ENCODE measurements around the gene GALK1.
"Not testable (repeated sequence)": the region's sequence is repeated elsewhere in the genome, so short reads cannot be mapped to it uniquely, and the experiment has no call there.

GALK1 gene

DNA sequence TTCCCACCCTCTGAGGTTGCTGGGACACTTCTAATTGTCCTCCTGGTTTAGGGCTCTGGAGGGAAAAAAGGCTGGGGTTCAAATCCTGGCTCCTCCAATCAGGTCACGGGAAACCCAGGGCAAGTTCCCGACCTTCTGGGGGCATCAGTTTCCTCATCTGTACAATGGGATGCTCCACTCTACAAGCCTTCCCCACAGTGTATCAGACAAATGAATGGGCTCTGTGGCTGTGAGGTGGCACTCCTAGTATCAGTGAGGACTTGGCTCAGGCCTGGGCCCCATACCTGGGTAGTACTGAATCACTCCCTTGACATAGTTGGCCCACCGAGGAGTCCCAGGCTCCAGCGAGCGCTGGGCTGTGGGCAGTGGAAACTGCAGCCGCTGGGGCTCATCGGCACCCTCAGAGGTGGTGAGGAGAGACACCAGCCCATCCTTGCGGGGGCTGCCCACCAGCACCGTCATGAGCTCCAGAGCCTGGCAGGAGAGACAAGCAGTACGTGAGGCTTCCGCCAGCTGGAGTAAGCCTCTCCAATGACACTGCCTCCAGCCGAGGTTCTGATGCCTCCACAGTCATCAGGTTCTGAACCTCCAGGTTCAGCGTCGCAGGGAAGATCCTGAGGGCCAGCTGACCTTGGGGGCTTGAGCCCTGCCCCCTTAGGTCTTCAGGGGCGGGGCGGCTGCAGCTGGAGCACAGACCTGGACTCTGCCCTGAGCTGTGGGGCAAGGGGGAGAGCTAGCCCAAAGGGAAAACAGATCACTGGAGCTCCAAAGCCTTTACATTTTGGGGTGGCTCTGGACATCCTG is 1.2 kb downstream of the GALK1 start:
- no peak for DNase-seq (ENCODE audit: low spot score)

DNA sequence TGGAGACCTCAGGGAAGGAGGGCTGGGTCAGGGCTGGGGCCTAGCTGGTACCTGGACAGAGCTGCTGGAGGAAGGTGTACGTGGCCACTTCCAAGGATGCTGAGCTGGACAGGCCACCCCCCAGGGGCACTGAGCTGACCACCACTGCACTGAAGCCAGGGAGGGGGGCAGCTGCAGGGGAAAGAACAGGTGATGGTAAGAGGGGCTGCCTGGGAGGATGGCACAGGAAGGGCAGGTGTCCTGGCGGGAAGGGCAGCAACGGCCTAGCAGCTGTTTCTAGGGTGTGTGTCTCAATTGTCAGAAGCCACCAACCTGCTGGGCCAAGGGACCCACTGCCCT is 1.8 kb downstream of the GALK1 start:
- no peak for DNase-seq (ENCODE audit: low spot score)

DNA sequence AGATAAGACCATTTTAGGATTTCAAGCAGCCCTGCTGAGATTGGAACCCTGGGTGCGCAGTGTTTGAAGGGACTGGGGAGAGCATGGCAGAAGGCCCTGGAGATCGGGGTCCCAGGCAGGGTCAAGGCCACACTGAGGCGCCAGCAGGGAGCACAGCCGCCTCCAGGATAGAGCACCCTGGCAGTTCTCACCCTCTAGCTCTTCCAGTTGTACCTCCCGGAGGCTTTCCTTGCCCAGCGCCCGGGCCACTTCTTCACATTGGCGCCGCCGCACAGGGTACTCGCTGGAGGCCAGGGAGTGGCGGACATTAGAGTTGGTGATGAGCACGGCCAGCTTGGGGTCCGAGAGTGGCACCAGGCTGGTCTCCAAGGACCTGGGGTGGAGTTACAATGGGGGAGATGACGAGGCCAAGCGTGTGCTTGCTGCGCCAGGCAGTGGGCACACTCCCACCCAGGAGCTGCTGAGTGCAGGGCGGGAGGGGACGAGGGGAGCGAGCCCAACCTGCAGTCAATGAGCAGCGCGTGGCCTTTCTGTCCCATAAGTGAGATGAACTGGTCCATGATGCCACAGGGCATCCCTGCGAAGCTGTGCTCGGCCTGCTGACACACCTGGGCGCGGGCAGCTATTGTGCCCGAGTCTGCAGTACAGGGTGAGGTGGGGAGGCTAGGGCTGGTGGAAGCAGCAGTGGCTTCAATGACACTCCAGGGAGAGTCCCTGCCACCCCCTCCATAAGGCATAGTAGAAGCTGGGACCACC is 2.3 kb downstream of the GALK1 start:
- no peak for DNase-seq (ENCODE audit: low spot score)

DNA sequence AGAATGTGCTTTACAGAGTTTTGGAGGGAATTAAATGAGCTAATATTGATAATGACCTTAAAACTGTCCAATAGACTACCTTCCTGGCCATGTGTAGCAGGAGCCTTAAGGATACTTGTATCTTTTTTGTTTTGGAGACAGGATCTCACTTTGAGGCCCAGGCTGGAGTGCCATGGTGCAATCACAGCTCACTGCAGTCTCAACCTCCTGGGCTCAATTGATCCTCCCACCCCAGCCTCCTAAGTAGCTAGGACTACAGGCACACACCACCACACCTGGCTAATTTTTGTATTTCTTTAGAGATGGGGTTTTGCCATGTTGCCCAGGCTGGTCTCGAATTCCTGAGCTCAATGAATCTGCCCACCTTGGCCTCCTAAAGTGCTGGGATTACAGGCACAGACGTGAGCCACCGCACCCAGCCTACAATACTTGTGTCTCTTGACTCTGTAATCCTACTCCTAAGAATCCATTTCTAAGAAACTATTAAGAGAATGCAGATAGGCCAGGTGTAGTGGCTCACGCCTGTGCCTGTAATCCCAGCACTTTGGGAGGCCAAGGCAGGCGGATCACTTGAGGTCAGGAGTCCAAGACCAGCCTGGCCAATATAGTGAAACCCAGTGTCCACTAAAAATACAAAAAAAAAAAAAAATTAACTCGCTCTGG is 4.9 kb downstream of the GALK1 start:
- DNase-seq (ENCODE audit: low spot score), result not testable (repeated sequence)

DNA sequence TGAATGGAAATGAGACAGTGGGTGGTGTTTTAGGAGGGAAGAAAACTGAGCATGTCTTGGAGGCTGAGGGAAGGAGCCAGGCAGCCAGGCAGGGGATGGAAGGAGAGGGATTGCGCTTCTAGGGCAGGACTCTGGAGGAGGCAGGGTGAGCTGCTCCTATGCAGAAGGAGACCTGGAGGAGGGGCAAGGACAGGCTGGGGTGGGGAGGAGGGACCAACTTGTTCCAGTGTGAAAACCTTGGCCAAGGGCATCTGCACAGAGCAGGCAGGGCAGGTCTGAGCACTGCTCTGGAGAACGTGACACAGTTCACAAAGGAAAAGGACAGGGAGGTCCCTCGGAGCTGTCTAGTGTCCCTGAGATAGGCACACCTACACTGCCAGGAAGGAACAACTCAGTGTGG is 5.5 kb downstream of the GALK1 start:
- DNase-seq (ENCODE audit: low spot score), result no peak

DNA sequence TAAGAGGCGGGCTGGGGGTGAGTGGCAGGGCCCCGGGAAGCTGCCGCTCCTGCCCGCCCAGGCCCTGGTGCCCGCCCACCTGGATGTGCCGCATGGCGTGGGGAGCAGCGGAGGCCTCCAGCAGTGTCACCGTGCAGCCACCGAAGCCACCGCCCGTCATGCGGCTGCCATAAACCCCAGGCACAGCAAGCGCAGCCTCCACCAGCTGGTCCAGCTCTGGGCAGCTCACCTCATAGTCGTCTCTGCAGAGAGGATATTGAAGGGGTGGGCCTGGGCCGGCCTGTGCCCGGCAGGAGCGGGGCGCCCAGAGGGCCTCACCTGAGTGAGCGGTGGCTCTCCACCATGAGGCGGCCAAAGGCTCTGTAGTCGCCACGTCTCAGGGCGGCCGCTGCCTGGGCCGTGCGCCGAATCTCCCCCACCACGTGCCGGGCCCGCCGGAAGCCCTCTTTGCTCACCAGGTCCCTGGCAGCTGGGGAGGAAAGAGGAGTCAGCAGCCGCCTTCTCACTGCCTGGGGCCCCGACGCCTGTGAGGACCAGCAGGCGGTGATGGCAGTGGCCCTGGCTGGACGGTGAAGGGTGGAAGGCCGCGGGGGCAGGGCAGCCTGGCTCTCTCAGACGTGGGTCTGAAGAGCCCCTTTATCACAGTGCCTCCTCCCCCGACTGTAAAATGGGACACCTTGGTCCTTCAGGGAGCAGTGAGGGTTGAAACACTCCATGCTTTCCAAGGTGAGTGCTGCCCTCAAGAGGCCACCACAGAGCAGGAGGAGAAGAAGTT is 6.7 kb downstream of the GALK1 start:
- no peak for DNase-seq (ENCODE audit: low spot score)

DNA sequence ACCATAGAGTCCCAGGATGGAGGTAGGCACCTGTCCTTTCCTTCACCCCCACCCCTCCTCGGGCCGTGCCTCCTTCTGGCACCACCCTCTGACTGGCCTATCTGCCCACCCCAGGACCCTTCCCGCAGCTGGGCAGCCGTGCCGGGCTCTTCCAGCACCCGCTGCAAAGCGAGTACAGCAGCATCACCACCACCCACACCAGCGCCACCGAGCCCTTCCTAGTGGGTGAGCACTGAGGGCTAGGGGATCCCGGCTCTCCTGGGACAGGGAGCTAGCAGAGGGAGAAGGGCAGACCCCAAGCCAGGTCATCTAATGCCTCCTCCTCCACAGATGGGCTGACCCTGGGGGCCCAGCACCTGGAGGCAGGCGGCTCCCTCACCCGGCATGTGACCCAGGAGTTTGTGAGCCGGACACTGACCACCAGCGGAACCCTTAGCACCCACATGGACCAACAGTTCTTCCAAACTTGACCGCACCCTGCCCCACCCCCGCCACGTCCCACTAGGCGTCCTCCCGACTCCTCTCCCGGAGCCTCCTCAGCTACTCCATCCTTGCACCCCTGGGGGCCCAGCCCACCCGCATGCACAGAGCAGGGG is 7.8 kb downstream of the GALK1 start:
- no peak for DNase-seq (ENCODE audit: low spot score)

DNA sequence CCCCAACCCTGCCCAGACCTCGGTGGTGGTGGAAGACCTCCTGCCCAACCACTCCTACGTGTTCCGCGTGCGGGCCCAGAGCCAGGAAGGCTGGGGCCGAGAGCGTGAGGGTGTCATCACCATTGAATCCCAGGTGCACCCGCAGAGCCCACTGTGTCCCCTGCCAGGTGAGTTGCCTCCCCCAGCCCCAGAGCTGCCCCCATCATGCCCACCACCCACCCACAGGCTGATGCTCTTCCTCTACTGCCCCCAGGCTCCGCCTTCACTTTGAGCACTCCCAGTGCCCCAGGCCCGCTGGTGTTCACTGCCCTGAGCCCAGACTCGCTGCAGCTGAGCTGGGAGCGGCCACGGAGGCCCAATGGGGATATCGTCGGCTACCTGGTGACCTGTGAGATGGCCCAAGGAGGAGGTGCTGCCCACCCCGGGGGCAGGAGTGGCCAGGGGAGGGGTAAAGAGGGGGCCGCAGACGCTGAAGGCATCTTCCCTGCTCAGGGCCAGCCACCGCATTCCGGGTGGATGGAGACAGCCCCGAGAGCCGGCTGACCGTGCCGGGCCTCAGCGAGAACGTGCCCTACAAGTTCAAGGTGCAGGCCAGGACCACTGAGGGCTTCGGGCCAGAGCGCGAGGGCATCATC is 8.4 kb downstream of the GALK1 start:
- DNase-seq (ENCODE audit: low spot score), result no peak

DNA sequence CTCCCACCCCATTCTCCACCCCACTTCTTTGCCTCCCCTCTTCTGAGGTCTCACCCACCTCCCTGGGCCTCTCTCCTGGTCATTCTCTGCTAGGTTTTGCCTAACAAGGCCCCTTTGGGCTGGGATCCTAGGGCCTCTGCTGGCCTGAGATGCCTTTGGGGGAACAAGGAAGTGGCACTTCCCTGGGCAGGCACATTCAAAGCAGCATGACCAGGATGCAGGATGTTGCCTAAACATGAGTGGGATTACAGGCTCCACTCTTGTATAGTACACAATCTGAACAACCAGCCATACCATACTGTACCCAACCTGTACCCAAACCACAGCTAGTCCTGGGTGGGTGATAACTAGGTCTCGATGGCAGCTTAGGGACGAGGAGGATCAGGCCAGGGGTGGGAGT is 9.0 kb downstream of the GALK1 start:
- no peak for DNase-seq (ENCODE audit: low spot score)

DNA sequence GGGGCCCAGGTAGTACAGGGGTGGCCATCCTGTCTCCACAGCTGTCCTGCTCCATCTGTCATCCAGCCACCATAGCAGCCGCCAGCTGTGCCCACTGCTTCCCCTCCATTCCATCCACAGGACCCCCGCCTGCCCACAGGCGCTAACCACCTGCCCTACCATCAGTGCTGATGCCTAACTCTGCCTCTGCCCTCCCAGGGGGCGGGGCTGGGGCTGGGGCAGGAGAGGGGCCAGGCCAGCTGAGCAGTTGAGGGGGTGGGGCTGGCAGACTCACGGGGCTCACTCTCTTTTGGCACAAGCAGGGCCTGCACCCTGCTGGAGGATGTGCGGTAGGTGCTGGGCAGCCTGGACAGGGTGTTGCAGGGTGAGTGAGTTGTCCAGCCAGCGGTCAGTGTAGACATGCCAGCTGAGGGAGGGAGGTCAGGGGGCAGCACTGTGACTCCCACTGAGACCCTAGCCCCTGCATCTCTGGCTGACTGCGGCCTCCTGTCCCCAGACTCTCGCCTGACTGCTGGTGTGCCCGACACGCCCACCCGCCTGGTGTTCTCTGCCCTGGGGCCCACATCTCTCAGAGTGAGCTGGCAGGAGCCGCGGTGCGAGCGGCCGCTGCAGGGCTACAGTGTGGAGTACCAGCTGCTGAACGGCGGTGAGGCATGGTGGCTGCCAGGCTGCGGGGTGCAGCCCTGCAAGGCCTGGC is 9.6 kb downstream of the GALK1 start:
- no peak for DNase-seq (ENCODE audit: low spot score)

DNA sequence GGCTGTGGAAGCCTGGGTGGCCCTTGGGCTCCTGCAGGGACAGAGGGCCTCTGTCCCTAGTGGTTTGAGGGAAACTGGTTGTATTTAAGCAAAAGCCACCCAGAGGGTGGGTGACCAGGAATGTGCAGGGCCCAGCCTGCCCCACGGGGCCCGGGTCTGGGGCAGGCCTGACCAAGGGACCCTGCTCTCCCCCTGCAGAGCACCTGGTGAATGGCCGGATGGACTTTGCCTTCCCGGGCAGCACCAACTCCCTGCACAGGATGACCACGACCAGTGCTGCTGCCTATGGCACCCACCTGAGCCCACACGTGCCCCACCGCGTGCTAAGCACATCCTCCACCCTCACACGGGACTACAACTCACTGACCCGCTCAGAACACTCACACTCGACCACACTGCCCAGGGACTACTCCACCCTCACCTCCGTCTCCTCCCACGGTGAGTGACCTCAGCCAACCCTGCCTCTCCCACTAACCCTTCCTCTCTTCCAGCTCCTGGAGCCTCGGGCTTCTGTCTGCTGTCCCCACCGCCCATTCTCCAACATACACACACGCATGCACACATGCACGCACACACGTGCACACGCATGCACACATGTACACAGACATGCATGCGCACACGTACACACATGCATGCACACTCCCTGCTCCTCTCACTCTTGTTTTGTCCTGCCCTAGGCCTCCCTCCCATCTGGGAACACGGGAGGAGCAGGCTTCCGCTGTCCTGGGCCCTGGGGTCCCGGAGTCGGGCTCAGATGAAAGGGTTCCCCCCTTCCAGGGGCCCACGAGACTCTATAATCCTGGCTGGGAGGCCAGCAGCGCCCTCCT is 10.4 kb downstream of the GALK1 start:
- DNase-seq (ENCODE audit: low spot score), result no peak

DNA sequence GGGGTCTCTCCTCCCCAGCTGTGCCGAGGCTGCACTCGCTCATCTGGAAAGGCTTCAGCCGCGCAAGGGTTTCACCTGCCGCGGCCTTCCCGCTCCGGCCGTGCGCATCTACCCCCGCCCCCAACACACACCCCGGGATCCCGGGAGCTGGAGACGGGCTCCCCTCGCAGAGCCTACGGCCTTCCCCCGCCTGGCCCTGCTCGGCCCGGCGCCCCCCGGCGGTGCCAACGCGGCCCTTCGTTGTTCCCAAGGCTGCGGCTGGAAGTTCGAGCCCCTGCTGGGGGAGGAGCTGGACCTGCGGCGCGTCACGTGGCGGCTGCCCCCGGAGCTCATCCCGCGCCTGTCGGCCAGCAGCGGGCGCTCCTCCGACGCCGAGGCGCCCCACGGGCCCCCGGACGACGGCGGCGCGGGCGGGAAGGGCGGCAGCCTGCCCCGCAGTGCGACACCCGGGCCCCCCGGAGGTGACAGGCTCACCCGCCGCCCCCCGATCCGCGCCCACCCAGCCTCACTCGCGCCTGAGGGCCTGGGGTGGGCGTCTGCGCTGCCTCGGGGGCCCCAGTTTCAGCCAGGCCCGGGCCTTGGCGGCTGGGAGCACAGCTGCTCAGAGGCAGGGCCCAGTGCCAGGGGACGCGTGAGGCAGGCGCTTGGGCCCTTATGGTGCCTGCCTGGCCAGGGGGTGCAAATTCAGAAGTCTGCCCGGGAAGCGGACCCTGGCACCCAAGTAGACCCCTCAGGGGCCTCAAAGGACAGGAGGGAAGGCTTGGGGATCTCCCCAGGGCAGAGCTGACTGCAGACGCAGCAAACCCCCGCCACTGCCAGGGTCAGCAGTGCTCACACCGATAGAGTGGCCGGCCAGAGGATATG is 11.2 kb downstream of the GALK1 start:
- peak; percentile 68 for DNase-seq (ENCODE audit: low spot score)

DNA sequence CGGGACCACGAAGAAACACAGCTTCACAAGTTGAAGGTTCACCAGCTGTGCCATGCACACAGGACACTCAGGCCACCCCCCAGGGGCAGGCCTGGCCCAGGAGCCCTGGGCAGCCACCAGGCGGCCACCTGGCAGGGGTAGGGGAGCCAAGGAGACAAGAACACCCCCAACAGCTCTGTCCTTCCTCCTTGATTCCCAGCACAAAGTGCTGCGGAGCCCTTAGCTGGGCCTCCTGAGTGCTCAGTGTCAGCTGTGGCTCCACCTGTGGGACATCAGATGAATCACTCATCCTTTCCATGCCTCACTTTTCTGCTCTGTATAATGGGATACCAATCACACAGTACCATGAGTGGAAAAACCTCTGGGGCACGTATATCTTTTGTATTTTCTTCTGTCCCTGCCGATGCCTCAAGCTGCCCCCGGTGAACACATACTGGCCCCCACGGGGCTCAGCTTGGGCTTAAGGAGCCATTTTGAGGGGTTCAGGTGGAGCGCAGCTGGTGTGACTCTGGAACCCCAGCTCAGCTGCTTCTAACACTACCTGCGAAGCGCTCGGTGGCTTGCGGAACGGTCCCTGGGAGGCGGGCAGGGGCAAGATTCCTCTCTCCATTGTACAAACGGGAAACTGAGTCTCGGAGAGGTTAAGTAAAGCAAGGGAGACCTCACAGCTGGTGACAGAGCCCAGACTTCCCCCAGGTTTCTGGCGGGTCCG is 12.0 kb downstream of the GALK1 start:
- peak; percentile 42 for DNase-seq (ENCODE audit: low spot score)

DNA sequence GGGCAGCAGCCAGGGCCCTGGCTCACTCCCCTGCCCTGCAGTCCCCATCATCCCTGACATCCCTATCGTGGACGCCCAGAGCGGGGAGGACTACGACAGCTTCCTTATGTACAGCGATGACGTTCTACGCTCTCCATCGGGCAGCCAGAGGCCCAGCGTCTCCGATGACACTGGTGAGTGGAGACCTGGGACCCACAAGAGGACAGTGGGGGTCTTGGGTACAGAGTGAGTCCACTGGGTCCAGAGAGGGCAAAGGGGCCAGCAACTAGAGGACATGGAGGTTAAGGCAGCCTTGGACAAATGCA is 12.6 kb downstream of the GALK1 start:
- no peak for DNase-seq (ENCODE audit: low spot score)

DNA sequence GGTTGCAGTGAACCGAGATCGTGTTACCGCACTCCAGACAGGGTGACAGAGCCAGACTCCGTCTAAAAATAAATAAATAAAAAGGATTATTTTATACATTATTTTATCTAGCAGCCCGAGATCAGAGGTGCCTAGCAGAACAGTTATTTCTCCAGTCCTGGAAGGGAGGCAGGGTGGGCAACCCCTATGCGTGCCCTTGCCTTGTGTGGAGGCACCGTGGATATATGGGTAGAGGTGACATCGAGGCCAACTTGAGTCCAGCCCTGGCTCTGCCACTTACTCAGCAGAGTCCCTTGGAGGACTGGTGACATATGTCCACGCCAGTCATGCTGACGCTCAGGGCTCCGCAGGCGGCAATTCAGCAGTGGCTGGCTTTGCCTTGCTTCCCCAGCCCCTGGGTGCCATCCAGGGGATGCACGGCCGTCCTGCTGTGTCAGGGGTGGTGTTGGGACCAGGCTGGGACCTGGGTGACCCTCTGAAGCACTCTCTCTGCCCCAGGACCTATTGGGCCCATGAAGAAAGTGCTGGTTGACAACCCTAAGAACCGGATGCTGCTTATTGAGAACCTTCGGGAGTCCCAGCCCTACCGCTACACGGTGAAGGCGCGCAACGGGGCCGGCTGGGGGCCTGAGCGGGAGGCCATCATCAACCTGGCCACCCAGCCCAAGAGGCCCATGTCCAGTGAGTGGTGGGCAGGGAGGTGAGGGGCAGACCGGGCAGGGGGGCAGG is 13.2 kb downstream of the GALK1 start:
- DNase-seq (ENCODE audit: low spot score), result no peak

DNA sequence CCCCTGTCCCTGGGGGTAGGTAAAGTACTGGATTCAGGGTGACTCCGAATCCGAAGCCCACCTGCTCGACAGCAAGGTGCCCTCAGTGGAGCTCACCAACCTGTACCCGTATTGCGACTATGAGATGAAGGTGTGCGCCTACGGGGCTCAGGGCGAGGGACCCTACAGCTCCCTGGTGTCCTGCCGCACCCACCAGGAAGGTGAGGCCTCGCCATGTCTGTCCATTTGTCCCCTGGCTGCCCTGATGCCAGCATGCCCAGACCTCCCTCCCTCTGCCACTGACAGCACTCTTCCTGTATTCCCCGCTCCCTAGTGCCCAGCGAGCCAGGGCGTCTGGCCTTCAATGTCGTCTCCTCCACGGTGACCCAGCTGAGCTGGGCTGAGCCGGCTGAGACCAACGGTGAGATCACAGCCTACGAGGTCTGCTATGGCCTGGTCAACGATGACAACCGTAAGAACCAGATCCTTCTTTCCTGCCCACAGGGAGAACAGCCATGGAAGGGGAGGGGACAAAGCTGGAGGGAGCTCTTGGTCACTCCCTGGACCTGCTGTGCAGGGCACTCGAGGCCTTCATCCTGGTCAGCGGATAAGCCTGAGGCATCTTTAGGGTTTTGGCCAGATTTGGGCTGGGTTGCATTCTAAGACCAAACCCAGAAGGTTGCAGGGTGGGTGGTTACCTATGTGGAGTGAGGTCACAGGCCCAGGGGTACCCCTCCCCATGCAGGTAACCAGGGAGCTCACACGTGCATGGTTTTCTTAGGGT is 14.2 kb downstream of the GALK1 start:
- no peak for DNase-seq (ENCODE audit: low spot score)
